Right atrium auricular region (tissue), 2 donors: ENCODE results near the gene TMCC3. TPM values are rescaled to one million over a fixed set of nuclear protein-coding genes. Genes with fewer than 3 reads are reported as not detected.
"Not testable (repeated sequence)": the region's sequence is repeated elsewhere in the genome, so short reads cannot be mapped to it uniquely, and the experiment has no call there.

Source experiments
- DNase-seq: peaks from one replicate; pipeline ENCODE4 v3.0.0-alpha.2; 2019; ENCODE audit warnings: low spot score
- H3K27ac ChIP-seq, 2 donors: fragments of 200-600 bp; sonication (generic); 1 replicate in 1 of 2; 2 replicates in 1 of 2; pipeline ENCODE4 v1.5.1; 2016 to 2019
- H3K27me3 ChIP-seq, 2 donors: fragments of 200-600 bp; sonication (generic); one replicate each; pipeline versions ENCODE4 v1.5.1 to v1.6.0; 2017 to 2019
- H3K36me3 ChIP-seq: fragments of 200-600 bp; sonication (generic); one replicate; pipeline ENCODE4 v1.5.1; 2016
- H3K4me1 ChIP-seq, 2 donors: fragments of 200-600 bp; sonication (generic); one replicate each; pipeline versions ENCODE4 v1.5.1 to v1.6.0; 2017 to 2019
- H3K4me3 ChIP-seq, 2 donors: fragments of 200-600 bp; sonication (generic); 1 replicate in 1 of 2; 2 replicates in 1 of 2; pipeline ENCODE4 v1.5.1; 2017 to 2019; ENCODE audit warnings: mild to moderate bottlenecking in 1 of 2, moderate library complexity in 1 of 2
- H3K9me3 ChIP-seq, 2 donors: fragments of 200-600 bp; sonication (generic); one replicate each; pipeline ENCODE4 v1.5.1; 2019
- CTCF ChIP-seq, 2 donors: fragments of 200-600 bp; sonication (generic); IDR thresholded peaks; one replicate each; pipeline ENCODE4 v1.5.1; 2019; ENCODE audit warnings: antibody characterized with exemption in 2 of 2
- total RNA-seq, 2 donors: library from RNA; depleted of rRNA; stranded (reverse); fragments of >200 nt; gene quantifications; one replicate each; pipeline ENCODE4 v1.1.0, GENCODE V29; 2016

Gene TMCC3
- total RNA-seq, 2 donors from 2014 or later, result 4.4 to 4.7 TPM

- Histone ChIP-seq H3K36me3 (no peaks in the 10 kb centered on the region), H3K4me3 (no peak overlapping the region), H3K27ac (peak overlapping the region in 1 of 2 donors; percentile 51), H3K9me3 (no peaks in the 10 kb centered on the region), H3K27me3 (no peaks in the 10 kb centered on the region), H3K4me1 (peaks cover 0 to 16% of the 10 kb centered on the region in 2 donors)
- no peak for TF ChIP-seq CTCF (IDR thresholded peaks at IDR 0.05)
- DNase-seq, result no peak
These were observed 55.2 kb downstream of the TMCC3 start for GRCh38 chr12:94595152-94595551.

DNA sequence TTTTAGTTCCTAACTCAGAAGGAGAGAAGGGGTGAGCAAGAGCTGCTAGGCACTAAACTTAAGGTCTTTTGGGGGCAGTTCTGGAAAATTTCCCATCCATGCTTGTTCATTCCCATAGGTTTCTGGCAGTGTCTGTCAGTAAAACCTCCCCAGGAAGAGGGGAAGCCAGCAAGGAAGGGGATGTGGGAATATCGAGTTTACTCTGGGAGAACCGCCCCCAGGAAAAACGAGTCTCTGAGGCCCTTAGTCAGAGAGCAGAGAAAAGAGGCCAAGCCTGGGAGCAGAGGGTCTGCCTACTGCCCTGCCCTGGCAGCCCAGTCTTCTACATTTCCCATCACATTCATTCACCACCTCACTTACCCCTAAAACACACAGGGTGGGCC is 55.9 kb downstream of the TMCC3 start:
- Histone ChIP-seq H3K9me3 (no peaks in the 10 kb centered on the region), H3K4me1 (peaks cover 0 to 16% of the 10 kb centered on the region in 2 donors), H3K4me3 (no peak overlapping the region), H3K27ac (peak overlapping the region; percentile 50 to 51), H3K27me3 (no peaks in the 10 kb centered on the region), H3K36me3 (no peaks in the 10 kb centered on the region)
- TF ChIP-seq CTCF (IDR thresholded peaks at IDR 0.05), result no peak
- DNase-seq, result no peak

GRCh38 chr12:94593822-94594442 is 56.4 kb downstream of the TMCC3 start:
- no peak overlapping the region for H3K4me3 ChIP-seq
- H3K9me3 ChIP-seq, result no peaks in the 10 kb centered on the region
- DNase-seq, result no peak
- TF ChIP-seq CTCF (IDR thresholded peaks at IDR 0.05), result no peak
- H3K27me3 ChIP-seq, result no peaks in the 10 kb centered on the region
- no peaks in the 10 kb centered on the region for H3K36me3 ChIP-seq
- peak overlapping the region; percentile 50 to 51 for H3K27ac ChIP-seq
- peaks cover 0 to 16% of the 10 kb centered on the region in 2 donors for H3K4me1 ChIP-seq

- H3K36me3 ChIP-seq, H3K27ac ChIP-seq, H3K4me3 ChIP-seq, H3K9me3 ChIP-seq, DNase-seq, H3K27me3 ChIP-seq: not testable (repeated sequence)
- peaks cover 0 to 16% of the 10 kb centered on the region in 2 donors for H3K4me1 ChIP-seq
These were observed 57.6 kb downstream of the TMCC3 start for GRCh38 chr12:94592723-94593122.

GRCh38 chr12:94592080-94592479 is 58.3 kb downstream of the TMCC3 start:
- no peak overlapping the region for H3K4me3 ChIP-seq
- no peaks in the 10 kb centered on the region for H3K36me3 ChIP-seq
- H3K4me1 ChIP-seq, result peaks cover 0 to 21% of the 10 kb centered on the region in 2 donors
- no peaks in the 10 kb centered on the region for H3K9me3 ChIP-seq
- H3K27ac ChIP-seq, result peak overlapping the region in 1 of 2 donors; percentile 39
- DNase-seq, result no peak
- H3K27me3 ChIP-seq, result no peaks in the 10 kb centered on the region
- no peak for TF ChIP-seq CTCF (IDR thresholded peaks at IDR 0.05)

DNA sequence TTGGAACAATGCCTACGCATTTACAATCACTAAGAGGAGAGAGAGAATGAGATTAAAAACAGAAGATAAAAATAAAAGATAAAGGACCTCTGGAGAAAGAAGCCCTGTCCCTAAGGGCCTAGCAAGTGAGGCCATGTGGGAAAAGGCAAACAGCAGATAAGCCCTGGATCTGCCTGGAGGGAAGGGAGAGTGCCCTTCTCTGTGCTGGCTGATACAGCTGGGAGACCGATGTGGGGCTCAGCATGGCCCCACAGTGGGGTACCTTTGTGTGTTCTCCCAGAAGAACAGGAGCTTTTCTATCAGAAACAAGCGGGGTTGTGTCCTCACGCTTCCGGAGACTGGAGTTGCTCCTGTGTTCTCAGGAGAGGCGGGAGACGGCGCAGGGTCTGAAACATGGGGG is 59.9 kb downstream of the TMCC3 start:
- no peak overlapping the region for H3K4me3 ChIP-seq
- no peak for DNase-seq
- no peaks in the 10 kb centered on the region for H3K27me3 ChIP-seq
- no peak for TF ChIP-seq CTCF (IDR thresholded peaks at IDR 0.05)
- H3K36me3 ChIP-seq, result no peaks in the 10 kb centered on the region
- peaks cover 0 to 34% of the 10 kb centered on the region in 2 donors for H3K4me1 ChIP-seq
- no peaks in the 10 kb centered on the region for H3K9me3 ChIP-seq
- H3K27ac ChIP-seq, result no peak overlapping the region
